Measurements from ENCODE around the gene SLC5A10. TPM values are rescaled to one million over a fixed set of nuclear protein-coding genes. Genes with fewer than 3 reads are reported as not detected.

SLC5A10 gene
- not detected in 2 replicates for total RNA-seq

GRCh38 chr17:18951941-18952842 lies at the start of gene SLC5A10:
SLC5A10 (plus strand) TSS chr17:18952165; CDS start chr17:18952206, 41 bp downstream.

GRCh38 chr17:19004421-19005136 lies 52.6 kb downstream of the SLC5A10 start, which contains the start of gene FAM83G:
FAM83G (minus strand) TSS chr17:19004764; CDS start chr17:19004041, 723 bp downstream.

GRCh38 chr17:19046782-19047375 lies 94.9 kb downstream of the SLC5A10 start, which contains the start of gene GRAP:
GRAP (minus strand) TSS chr17:19046957; CDS start chr17:19046926, 31 bp downstream.

Other genes with a start within 250 kb of the SLC5A10 start
- gene FBXW10, start 208.1 kb upstream of the SLC5A10 start, total RNA-seq = not detected in 2 replicates
- 26.6 and 27.3 TPM in 2 replicates for gene TVP23B, start 171.0 kb upstream of the SLC5A10 start, total RNA-seq
- 23.9 and 113 TPM in 2 replicates for gene PRPSAP2, start 94.0 kb upstream of the SLC5A10 start, total RNA-seq
- gene FAM83G, start 52.6 kb downstream of the SLC5A10 start, total RNA-seq = 2.9 and 3.7 TPM in 2 replicates
- gene GRAP, start 94.8 kb downstream of the SLC5A10 start, total RNA-seq = 0.23 and 0.26 TPM in 2 replicates
- gene GRAPL, start 175.4 kb downstream of the SLC5A10 start, total RNA-seq = not detected in 2 replicates

Data from pericardium fibroblast (primary cell).